Ecto neural progenitor cell (in vitro differentiated cells): Measurements from ENCODE around the gene HCK.

Source experiments
- DNase-seq: peaks from one replicate; pipeline ENCODE4 v3.0.0-alpha.2; 2018; ENCODE audit warnings: low spot score

HCK gene

GRCh38 chr20:32129863-32130262 is 77.8 kb downstream of the HCK start:
- DNase-seq, result no peak

DNA sequence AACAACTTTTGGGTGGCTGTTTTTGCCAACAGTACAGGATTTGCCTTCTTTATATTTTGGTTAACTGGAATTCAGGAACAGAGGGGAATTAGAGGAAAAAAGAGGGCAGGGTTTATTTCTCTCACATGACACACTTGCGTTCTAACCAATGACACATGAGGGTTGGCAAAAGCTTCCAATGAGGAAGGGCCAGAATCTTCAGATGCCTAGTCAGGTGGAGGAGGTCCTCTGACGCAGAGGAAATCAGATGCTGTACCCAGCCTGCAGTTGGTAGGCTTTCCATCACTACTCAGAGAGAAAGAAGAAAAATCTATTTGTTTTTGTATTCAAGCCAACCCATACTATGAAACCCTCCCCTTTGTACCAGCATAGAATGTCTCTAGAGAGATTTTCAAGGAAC is 78.3 kb downstream of the HCK start:
- DNase-seq, result no peak

DNA sequence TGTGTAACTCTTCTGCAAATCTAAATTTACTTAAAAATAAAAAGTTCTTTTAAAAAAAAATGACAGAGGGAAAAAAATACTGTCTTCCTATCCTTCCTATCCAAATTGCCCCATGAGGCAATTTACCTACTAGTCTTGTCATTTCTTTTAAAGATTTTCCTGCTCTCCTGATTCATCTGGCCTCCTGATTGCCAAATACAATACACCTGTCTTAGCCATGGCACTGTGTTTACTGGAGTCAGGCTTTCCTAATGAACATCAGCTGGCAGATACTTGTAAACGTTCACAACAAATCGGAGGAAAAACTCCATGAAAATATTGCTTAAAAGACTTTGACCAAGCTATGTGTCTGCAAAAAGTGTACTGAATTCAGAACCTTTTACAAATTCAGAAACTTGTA is 78.9 kb downstream of the HCK start:
- no peak for DNase-seq

GRCh38 chr20:32132911-32133549 is 81.0 kb downstream of the HCK start:
- DNase-seq, result no peak

- no peak for DNase-seq
Observed at GRCh38 chr20:32134026-32134425, 82.0 kb downstream of the HCK start.

GRCh38 chr20:32135983-32136515 is 84.0 kb downstream of the HCK start:
- no peak for DNase-seq

GRCh38 chr20:32138921-32139320 is 86.9 kb downstream of the HCK start:
- DNase-seq, result no peak

- no peak for DNase-seq
Observed at GRCh38 chr20:32139947-32140346, 87.9 kb downstream of the HCK start.

- DNase-seq, result no peak
Observed at GRCh38 chr20:32140603-32141002, 88.6 kb downstream of the HCK start.

DNA sequence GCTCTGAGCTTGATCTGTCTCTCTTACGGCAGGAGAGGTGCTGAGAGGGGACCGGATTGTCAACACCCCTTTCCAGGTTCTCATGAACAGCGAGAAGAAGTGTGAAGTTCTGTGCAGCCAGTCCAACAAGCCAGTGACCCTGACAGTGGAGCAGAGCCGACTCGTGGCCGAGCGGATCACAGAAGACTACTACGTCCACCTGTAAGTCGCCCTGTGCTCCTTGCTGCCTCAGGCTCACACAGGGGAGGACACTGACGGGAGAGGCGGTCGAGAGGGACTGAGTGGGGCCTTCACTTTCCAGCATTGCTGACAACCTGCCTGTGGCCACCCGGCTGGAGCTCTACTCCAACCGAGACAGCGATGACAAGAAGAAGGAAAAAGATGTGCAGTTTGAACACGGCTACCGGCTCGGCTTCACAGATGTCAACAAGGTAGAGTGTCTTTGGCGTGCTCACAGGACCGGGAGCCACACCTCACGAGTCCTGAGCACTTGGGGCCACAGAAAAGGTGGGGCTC is 89.5 kb downstream of the HCK start:
- DNase-seq, result no peak

- no peak for DNase-seq
Observed at GRCh38 chr20:32142088-32142487, 90.0 kb downstream of the HCK start.

DNA sequence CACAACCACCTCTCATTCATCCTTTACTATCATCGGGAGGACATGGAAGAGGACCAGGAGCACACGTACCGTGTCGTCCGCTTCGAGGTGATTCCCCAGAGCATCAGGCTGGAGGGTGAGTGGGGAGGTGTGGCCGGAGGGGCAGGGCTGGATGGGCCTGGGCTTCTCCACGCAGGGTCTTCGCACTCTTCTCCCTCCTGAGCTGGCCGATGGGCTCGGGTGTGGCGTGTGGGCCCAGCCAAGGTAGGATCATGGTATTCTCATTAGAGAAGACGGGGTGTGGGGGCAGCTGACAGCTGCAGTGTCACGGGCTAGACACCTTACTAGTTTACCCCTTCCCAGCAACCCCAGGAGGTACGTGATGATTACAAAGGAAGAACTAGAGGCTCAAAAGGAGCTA is 90.9 kb downstream of the HCK start:
- DNase-seq, result no peak

DNA sequence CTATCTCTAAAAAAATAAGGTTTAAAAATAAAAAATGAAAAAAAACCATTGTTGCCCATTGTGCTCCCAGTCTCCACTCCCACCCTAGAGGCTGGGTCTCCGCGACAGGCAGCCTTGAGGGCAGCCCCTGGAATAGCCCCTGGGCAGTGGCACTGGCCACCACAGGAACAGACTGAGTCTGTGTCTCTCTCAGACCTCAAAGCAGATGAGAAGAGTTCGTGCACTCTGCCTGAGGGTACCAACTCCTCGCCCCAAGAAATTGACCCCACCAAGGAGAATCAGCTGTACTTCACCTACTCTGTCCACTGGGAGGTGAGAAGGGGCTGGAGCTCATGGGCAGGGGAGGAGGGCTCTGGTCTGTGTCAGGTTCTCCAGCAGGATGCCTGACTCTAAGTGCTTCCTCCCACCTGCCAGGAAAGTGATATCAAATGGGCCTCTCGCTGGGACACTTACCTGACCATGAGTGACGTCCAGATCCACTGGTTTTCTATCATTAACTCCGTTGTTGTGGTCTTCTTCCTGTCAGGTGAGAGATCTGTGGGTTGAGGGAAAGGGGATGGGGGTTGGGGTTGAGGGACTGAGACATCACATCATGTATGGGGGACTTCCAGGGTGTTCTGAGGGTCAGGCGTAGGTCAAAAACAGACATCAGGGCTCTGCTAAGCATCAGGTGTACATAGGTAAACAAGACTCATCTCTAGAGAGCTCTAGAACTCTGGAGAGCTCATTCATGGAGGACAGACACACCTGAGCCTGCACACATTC is 93.0 kb downstream of the HCK start:
- no peak for DNase-seq

- no peak for DNase-seq
Observed at GRCh38 chr20:32149566-32150170, 97.6 kb downstream of the HCK start.

GRCh38 chr20:32150291-32150848 is 98.3 kb downstream of the HCK start:
- no peak for DNase-seq
